Endometrial microvascular endothelial cells (primary cell): ENCODE data around the gene KRT14. TPM values are rescaled to one million over a fixed set of nuclear protein-coding genes. Genes with fewer than 3 reads are reported as not detected.
"Not testable (repeated sequence)": the region's sequence is repeated elsewhere in the genome, so short reads cannot be mapped to it uniquely, and the experiment has no call there.

ENCODE experiments used
- in situ Hi-C: cut with HindIII; loops from 2 replicates; pipeline ENCODE4 v1.10.0; 2017; ENCODE audit warnings: low sequenced_read_pairs, low pct_unique_long_range_greater_than_20kb; ENCODE audit errors: inconsistent ontology term
- total RNA-seq: library from RNA; depleted of rRNA; stranded (reverse); fragments of >200 nt; gene quantifications from one replicate; pipeline ENCODE4 v1.2.3, GENCODE V29; 2015; ENCODE audit errors: inconsistent ontology term

KRT14 gene
- total RNA-seq, 1 donor from 2014 or later = not detected

DNA sequence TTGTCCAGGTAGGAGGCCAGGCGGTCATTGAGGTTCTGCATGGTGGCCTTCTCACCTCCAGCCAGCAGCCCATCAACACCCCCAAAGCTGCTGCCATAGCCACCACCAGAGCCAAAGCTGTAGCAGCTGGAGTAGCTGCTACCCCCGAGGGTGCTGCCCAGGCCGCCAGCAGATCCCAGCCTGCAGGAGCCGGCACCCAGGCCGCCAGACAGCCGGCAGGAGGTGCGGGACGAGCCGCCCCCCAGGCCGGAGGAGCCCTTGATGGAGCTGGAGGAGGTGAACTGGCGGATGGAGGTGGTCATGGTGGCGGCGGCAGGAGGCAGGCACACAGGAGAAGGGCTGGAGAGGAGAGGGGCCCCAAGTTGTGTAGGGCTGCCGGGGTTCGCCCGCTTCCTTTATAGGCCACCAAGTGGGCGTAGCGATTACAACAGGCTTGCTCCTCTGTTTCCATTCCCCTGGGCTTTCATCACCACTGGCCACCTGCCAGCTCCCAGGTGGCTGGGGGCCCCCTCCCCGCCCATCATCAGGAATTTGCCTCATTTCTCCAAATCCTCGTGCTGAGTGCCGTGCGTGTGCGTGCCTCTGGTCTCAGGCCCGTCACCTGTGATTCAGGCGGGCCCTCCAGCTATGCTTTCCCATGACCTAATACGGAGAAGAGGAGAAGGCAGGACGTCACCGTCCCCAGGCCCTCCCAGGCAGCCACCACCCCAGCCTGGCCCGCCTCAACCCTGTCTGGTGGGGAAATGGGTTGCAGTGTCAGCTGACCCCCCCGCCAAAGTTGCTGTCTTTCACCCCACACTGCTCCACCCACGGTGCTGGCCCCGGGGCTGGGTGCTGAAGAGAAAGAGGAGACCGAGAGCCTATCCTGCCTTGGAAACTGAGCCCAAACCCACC is 37.8 kb upstream of the KRT14 start, which contains the start of gene KRT17:
Gene KRT17 (minus strand): TSS at position 368 of the 894 bp plus-strand sequence. CDS start 66 bp downstream, at position 302.
- in situ Hi-C loops = no loop called here

DNA sequence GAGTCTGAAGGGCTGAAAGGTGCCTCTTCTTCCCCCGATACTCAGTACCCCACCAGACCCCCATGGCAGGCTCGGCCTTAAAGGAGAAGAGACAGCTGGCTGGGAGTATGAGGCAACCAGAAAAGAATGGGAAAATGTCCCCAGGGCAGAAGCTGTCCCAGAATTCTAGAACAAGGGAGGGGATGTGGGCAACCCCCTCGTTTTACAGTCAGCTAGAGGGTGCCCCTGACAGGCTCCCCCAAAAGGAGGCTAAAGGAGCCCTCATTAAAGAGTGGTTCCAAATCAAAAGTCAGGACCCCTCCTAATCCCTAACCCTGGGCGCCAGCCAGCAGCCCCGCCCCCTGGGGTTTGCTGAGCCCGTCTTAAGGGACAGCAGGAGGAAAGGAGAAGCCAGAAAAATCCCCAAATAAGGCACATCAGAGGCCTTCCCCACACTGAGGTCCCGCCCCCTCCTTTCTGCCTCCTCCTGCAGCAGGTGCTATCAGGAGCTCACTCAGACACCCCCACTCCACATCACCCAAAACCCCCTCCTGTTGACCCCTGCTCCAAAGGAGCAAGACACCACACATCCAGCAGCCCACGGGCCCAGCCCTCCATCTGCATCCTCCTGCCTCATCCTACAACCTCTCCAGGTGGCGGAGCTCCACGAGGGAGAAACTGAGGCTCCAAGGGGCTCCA is 36.6 kb upstream of the KRT14 start:
- in situ Hi-C loops = not testable (repeated sequence)

DNA sequence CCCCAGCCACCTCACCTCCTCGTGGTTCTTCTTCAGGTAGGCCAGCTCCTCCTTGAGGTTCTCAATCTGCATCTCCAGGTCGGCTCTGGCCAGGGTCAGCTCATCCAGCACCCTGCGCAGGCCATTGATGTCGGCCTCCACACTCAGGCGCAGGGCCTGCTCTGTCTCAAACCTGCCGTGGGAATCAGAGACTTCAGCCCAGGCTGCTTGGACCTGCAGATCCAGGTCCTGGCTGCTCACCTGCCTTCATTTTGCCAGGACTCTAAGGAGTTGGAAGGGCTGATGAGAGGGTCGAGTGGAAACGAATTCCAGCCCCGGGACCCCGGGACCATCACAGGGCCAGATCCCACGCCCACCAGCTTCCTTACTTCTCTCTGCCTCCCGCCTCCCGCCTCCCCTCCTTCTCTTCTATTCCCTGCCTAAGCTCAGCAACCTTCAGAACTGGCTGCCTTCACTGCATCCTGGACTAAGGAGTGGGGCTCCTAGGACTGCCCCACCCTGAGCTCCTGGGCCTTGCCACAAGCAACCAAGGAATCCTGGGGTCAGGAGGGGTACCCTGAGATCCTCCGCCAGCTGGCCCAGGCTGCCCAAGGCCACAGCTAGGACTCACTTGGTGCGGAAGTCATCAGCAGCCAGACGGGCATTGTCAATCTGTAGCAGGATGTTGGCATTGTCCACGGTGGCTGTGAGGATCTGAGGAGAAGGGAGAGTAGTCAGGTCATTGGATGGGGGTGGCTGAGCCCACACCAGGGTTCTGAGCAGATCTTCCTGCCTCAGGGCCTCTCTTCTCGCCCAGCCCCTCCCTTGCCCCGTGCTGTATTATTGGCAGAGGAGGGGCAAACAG is 35.9 kb upstream of the KRT14 start:
- in situ Hi-C loops = not testable (repeated sequence)

DNA sequence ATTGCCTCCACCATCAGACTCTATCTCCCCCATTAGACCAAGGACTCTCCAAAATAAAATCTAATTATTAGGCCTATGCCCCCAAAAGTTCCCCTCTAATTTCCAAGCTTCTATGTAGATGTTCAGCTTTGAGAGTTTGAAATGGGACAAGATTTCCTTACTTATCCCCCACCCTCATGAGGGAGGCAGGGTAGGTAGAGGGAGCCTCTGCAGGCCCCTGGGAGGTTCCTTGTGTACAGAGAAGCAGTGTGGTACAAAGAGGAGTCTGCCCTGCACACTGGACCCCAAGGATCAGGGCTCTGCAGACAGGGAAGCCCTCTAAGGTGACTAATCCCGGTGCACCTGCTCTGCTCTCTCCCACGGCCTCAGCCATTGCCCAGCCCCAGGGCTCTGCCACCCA is 35.2 kb upstream of the KRT14 start:
- in situ Hi-C loops = no loop called here

DNA sequence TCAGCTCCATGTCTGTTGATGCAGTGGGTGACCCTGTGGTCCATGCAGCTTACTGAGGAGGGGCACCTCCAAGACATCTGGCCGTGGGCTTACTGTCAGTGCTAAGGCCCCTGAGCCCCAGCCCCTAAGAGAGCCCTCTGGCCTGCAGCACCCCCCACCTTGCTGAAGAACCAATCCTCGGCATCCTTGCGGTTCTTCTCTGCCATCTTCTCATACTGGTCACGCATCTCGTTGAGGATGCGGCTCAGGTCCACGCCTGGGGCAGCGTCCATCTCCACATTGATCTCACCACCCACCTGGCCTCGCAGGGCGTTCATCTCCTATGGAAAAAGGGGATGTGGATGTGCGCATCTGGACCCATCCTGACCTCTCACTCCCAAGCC is 34.7 kb upstream of the KRT14 start:
- in situ Hi-C loops = not testable (repeated sequence)

DNA sequence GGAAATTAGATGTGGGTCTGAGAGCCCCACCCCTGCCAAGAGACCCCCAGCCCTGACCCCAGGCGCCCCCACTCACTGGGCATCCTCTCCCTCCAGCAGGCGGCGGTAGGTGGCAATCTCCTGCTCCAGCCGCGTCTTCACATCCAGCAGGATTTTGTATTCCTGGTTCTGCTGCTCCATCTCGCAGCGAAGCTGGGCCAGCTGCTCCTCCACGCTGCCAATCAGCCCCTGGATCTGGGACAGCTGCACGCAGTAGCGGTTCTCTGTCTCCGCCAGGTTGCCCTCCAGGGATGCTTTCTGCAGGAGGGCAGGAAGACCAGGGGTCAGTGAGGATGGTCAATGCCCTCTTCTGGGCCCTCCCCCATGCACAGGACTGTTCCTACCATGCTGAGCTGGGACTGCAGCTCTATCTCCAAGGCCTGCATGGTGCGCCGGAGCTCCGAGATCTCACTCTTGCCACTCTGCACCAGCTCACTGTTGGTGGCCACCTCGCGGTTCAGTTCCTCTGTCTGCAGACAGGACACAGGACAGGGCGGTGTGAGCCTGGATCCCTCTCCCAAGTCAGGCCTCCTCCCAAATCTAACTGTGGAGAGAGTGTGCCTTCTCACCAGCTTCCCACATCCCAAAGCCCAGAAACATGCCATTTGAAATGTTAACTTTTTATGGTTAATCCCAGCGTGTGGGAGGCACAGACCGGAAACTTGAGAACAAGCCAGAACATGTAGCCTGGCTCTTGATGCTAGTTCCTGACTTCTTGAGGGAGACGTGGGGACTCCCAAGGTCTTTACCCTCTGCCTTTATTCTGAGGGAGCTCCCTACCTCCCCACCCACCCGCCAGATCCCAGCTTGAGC is 34.1 kb upstream of the KRT14 start:
- in situ Hi-C loops = no loop called here

DNA sequence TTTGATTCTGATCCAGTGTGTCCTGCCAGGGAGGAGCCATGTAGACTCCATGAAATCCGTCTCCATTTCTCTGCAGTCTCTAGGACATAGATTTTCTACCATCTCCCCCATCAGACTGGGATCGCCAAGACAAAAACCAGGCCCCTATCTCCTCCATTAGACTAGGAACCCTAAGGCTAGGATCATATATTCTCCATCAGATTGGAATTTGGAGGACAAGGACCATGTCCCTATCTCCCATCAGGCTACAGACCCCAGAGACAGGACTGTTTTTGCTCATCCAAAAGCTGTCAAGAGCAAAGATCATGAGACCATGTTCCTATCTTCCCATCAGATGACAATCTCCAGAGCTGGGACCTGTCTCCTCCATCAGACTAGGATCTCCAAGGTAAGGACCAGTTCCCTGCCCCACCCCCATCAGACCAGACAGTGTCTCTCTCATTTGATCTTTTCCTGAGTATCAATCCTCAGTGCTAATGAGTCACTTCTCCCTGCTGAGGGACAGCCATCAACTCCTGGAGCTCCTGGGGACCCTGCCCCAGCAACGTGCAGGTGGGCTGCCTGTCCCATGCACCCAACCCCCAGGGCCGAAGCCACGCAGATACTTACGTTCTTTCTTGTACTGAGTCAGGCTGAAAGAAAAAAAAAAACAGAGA is 33.4 kb upstream of the KRT14 start:
- in situ Hi-C loops = not testable (repeated sequence)

DNA sequence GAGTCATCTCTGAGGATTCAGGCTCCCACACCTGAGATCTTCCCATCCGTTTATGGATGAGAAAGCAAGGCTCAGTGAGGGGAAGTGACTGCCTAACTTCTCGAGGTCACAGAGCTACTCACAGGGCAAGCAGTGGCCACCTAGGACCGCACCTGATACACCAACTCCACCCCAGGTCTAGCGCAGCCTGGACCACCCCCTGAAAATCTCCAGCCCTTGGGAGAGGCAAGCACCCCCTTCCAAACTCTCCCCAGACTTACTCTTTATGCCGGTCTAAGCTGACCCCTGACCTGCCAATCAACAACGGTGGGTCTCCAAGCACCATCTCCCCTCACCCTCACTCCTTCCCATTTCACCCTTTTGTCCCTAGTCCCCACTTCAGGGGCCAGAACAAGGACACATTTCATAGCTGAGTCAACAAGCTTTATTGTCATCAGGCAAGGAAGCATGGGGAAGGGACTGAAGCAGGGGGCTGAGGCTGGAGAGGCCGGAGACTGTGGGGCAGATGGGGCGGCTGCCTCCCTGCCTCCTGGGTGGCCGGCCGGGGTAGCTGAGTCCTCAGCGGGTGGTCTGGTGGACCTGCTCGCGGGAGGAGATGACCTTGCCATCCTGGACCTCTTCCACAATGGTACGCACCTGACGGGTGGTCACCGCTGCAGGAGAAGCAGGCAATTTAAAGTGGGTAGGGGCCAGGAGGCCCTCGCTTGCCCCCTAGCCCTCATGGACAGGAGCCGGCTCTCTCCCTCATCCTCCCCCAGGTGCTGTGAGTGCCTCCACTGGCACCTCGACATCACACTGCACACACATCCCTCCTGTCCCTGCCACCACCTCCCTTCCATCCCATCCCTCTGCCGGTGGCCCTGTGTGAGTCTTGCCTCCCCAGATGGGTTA is 32.6 kb upstream of the KRT14 start:
- in situ Hi-C loops = no loop called here

DNA sequence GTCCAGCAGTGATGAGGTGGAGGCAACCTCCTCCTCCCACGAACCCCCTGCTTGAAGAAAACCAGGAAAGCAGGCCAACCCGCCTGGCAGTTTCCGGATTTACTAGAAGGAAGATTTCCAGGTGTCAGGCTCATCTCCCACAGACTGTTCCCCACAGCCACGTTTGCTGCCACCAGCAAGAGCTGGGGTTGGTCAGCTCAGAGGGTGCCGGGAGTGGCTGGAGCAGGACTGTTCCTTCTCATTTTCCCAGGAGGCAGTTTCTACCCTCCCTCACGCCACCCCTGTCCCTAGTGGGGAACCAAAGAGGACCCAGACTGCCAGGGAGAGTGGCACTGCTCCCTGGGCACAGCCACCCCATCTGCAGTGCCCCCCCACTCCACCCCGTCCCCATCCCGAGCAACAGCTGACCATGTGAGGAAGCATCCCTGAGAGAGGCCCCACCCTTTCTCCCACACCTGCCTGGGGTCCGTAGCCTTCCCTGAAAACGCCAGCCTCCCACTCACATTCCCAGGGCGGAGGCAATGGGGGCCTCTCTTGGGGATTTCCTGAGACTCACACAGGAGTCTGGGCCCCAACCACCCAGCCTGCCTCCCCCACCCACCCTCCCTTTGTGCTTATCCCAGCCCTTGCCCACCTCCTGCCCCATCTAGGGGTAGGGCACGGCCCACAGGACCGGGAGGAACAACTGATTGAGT is 31.8 kb upstream of the KRT14 start:
- in situ Hi-C loops = no loop called here

DNA sequence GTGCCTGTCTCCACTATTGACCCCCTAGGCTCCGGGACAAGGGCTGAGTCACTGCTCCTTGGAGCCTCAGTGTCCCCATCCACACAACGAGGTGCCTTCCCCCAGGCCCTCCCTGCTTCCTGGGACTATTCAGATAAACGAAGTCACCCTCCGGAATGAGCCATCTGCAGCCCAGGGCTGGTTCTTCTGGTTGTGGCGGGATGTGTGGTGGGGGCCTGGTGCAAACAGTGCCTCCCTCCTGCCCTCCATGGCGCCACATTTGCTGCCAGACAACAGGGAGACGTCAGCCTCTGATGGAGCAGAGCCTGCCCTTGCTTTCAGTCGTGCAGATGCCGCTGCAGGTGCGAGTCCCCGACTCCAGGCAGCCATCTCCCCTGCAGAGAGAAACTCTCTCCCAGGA is 31.0 kb upstream of the KRT14 start:
- in situ Hi-C loops = no loop called here

DNA sequence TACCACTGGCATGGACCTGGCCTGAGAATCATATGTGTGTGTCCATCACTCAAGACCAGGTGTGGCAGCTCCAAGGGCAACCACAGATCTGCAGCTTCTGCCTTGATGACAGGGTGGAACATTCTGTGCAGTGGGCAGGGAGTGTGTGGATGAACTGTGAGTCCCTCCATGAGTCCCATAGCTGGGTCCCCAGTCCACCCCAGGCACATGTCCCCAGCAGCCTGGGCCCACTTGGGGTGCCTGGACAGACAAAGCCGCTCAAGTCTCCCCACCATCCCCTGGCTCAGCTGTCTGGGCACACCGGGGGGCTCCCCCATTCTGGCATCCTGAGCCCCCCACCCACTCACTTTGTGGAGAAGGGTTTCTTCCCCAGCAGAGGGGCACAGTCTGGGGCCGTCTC is 30.4 kb upstream of the KRT14 start:
- in situ Hi-C loops = no loop called here

DNA sequence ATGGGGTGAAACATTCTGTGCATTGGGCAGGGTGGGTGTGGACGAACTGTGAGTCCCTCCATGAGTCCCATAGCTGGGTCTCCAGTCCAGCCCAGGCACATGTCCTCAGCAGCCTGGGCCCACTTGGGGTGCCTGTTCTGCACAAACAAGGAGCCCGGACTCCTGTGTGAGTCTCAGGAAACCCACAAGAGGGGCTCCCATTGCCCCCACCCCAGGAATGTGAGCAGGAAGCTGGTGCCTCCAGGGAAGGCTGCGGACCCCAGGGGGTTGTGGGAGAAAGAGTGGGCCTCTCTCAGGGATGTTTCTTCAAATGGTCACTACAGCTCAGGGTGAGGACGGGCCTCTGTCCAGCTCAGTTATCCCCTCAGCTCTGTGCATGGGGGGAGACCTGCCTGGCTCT is 29.8 kb upstream of the KRT14 start:
- in situ Hi-C loops = not testable (repeated sequence)

DNA sequence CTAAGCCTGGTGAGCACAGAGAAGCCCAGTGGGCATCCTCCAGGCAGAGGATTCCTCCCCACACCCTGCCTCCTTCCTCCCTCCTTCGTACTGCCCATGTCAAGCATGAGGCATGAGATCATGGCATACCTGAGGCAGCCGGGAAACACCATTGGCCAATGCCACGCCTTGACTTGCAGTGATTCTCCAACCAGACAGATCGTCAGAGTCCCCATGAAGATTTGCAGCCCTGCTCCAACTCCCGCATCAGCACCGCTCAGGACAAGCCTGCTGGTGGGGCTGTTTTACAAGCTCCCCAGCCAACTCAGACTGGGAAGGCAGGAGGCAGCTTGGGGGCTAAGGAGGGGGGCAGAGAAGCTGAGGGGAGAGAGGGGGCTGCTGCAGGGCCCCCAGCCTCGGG is 28.8 kb upstream of the KRT14 start:
- in situ Hi-C loops = no loop called here

DNA sequence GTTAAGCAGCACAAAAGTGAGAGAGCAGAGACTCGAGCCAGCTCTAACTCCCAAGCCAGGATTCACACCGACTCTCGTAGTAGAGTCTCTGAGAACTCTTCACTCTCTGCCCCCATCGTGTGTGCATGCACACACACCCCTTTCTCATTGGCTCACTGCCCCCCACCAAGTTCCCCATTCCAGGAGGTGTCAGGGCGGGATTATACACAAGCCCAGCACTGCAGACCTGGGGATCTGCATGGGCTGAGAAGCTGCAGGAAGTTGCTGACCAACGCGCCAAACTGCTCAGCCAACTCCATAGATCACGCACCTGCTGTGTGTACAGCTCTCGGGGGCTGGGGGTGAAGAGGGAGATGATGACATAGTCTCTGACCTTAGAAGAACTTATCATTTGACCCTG is 28.1 kb upstream of the KRT14 start:
- in situ Hi-C loops = not testable (repeated sequence)

DNA sequence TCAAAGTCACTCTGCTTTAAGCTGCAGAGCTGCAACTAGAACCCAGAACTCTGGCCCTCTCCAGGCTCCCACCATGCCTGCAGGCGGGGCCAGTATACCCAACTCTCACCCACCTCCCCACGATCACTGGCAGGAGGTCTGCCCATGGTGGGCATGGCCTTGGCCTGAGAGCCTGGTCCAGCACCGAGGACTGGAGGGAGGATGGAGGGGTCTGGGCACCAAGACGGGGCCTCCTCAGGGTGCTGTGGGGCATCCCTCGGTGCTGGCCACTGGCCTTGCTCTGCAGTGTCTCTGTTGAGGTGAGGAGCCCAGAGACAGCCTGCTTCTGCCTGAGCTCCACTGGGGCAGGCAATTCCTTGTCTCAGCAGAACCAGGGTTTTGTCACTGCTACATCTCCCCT is 27.4 kb upstream of the KRT14 start:
- in situ Hi-C loops = no loop called here

DNA sequence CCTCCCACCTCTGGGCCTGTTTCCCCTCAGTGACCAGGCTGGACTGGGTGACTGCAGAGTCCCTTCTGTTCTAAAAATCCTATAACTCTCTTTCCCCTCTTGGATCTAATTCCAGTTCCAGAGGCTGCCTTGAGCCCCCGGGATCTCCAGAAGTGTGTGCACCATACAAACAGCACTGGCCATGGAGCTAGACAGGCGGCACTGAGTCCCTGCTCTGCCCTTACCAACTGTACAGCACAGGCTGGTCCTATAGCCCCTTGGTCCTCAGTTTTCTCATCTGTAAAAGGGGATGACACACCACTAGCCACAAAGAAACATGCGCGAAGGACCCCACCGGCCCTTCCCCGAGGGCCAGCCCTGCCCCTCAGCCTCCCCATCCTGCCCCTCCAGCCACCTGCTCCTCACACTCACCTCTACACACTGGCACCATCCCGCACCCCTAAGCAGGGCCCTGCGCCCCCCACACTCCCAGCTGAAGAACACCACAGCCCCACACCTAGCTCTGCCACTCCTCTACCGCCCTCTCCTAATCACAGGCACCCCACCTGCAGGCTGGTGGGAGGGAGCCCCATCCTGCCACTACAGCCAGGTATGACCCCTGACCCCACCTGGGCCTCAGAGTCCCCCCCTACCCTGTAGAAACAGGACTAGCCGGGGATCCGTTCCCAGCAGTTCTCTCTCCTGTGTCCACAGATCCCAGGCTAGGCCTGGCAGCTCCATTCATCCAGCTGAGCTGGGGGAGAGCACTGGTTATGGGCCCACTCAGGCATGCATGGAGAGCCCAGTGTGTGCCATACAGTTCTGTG is 26.8 kb upstream of the KRT14 start:
- in situ Hi-C loops = no loop called here
